Cardiac fibroblast (primary cell): ENCODE results near the gene LMTK2.

Experiments used
- DNase-seq, 2 donors: peaks; one replicate each; pipeline versions ENCODE4 v3.0.0 to v3.0.0-alpha.2; 2010; ENCODE audit warnings: low read depth in 2 of 2
- H3K4me3 ChIP-seq, 2 donors: replicated peaks in 1 of 2; 1 replicate in 1 of 2; 2 replicates in 1 of 2; pipeline ENCODE4 v1.5.1; 2011; ENCODE audit warnings: low read depth in 2 of 2, low read length in 2 of 2, mild to moderate bottlenecking in 2 of 2, moderate library complexity in 1 of 2
- TF ChIP-seq, protein P1 (sequence below): IDR thresholded peaks from one replicate; pipeline ENCODE4 v1.5.1; 2011; ENCODE audit warnings: low read depth, mild to moderate bottlenecking, low read length, inconsistent platforms

The LMTK2 gene

DNA sequence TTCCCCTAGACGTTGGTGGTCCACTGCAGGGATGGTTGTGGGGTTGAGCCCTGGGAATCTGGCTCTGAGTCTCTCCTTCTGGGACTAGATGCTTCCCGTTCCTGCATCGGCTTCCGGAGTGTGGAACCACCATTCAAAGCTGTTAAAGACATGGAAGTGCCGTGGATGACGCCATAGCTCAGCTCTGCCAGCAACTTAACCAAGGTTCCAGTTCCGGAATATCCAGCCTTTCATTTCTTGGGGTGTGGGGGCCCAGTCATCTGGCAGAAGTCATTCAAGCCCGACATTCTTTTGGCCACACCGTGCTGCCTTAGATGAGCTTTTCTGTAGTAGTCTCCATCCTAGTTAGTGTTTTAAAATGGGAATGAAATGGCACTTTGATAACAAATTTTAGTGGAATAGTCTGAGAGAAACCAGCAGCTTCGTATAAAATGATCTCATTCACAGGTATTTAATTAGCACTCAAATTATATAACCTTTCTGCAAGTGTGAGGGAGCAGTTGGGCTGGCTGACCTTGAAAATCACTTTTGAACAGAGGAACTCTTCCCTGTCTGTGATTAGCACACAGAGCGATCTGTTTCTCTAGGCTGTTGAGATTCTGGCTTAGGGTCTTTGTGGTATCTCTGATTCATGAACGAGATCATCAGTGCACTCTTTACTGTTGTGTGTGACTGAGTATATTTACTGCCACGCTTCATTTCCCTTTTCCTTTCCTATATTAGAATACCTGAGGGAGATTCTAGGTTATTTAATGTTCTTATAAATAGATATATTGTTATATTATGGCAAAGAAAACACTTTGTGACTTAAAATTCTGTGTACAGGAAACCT, 19.9 kb downstream of the LMTK2 start:
- no peak for DNase-seq
- no peak overlapping the region for H3K4me3 ChIP-seq
- TF ChIP-seq, protein P1, sequence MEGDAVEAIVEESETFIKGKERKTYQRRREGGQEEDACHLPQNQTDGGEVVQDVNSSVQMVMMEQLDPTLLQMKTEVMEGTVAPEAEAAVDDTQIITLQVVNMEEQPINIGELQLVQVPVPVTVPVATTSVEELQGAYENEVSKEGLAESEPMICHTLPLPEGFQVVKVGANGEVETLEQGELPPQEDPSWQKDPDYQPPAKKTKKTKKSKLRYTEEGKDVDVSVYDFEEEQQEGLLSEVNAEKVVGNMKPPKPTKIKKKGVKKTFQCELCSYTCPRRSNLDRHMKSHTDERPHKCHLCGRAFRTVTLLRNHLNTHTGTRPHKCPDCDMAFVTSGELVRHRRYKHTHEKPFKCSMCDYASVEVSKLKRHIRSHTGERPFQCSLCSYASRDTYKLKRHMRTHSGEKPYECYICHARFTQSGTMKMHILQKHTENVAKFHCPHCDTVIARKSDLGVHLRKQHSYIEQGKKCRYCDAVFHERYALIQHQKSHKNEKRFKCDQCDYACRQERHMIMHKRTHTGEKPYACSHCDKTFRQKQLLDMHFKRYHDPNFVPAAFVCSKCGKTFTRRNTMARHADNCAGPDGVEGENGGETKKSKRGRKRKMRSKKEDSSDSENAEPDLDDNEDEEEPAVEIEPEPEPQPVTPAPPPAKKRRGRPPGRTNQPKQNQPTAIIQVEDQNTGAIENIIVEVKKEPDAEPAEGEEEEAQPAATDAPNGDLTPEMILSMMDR: no peak

DNA sequence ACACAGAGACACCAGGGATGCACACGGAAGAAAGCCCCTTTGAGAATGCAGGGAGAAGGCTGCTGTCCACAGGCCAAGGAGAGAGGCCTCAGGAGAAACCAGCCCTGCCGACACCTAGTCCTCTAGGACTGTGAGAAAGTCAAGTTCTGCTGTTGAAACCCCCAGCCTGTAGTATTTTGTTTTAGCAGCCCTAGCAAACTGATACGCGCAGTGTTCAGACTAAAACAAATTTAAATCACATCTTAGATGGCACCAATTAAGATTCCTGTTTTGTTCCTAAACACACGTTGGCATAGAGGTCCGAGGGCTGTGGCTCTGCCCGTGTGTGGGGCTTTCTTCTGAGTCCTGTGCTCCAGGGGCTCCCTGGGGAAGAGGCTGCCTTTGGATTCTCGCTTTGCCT, 21.7 kb downstream of the LMTK2 start:
- DNase-seq: no peak
- H3K4me3 ChIP-seq: no peak overlapping the region
- TF ChIP-seq, protein P1: no peak

DNA sequence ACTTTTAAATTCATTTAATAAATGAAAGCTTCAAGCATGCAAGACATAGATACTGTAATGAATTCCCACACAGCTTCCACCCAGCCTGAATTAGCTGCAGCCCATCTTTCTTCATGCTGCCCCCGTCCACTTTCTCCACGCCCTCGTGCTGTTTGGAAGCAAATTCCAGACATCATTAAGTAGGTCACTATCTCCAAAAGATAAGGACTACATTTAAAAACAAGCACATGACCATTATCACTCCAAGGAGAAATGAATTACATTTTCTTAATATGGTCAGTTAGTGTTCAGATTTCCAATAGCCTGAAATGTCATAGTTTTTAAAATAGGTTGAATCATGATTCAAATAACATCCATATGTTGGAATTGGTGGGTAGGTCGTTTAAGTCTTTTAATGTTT, 24.3 kb downstream of the LMTK2 start:
- no peak overlapping the region for H3K4me3 ChIP-seq
- DNase-seq: peak in 1 of 2 donors; percentile 28
- TF ChIP-seq, protein P1: no peak

DNA sequence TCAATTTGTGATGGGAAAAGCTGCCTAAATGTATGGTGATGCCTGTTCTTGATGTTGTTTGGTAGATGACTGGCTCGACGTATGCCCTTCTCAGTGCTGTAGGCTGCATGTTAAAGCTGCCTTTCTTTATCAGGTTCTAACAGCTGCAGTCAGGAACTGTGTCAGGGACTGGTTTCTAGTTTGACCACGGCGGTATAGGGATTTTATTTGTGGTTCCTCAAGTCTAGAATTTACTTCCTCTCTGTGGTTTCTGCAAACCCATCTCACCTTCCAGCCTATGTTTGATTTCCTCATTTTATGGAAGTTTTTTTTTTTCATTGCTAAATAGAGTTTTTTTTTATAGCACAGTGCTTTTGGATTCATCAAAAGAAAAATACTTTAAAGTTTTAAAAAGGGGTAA, 26.5 kb downstream of the LMTK2 start:
- no peak overlapping the region for H3K4me3 ChIP-seq
- DNase-seq: peak; percentile 7
- TF ChIP-seq, protein P1: no peak

DNA sequence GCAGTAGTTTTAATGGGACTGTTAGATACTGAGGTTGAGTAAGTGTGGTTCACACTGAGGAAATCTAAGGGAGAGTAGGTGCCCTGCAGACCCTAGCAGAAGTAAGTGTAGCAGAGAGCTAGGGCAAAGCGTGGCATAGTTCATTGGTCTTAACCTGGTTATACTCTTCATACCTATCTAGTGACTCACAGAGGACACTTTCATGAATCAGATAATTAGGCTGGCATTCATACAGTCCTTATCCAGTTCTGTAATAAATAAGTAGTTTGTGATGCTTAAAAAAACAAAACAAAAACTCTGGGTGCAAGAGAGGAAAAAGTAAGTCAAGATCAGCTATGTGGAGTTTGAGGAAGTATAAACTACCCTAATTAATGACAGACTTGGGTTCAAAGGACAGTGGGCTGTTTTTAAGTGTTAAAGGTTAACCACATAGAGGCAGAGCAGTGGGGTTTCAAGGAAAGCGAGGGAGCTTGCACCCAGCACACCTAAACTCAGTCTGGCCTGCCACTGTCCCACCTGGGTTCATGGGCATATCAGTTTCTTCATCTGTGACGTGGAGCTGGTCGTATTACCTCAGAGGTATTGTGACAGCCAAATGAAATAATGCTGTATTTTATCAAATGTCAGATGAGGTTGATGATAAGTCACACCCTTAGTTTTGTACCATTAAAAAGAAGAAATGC, 27.1 kb downstream of the LMTK2 start:
- DNase-seq: peak; percentile 26 to 53
- H3K4me3 ChIP-seq: no peak overlapping the region
- TF ChIP-seq, protein P1: no peak

DNA sequence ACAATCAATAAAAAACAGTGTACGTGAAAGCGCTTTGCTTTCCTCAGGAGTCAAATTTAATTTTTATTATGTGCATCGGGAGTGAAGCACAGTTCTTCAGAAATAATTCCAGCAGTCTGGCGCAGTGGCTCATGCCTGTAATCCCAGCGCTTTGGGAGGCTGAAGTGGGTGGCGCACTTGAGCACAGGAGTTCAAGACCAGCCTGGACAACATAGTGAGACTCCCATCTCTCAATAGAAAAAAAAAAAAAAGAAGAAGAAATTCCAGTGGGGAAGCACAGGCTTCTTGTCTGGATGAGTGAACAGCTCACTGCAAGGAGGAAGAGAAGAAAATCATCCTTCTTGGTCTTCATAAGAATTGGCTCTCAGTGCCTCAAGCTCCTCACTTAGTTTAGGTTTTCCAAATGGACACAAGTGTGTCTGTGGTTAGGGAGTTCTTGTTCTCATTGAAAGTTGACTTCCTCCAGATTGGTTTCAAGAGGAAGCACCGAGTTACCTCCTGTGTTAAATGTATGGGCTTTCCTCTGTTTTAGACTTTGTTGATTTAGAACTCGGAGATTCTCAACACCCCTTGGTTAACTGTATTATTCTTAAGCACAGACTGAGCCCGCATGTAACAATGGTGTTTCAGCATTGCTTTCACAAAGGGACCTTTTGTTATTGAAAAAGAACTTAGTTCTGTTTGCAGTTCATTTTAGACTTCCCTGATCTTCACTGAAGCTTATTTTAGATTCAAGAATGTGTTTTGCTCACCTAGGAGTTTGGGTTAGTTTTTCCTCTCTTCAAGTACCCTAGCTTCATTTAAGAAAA, 28.0 kb downstream of the LMTK2 start:
- no peak overlapping the region for H3K4me3 ChIP-seq
- no peak for DNase-seq
- TF ChIP-seq, protein P1: no peak
